Stomach (tissue), 9 donors: ENCODE results near the gene HNRNPM. TPM values are rescaled to one million over a fixed set of nuclear protein-coding genes. Genes with fewer than 3 reads are reported as not detected.

Experiments used
- DNase-seq, 2 donors: peaks; one replicate each; pipeline versions ENCODE4 v3.0.0 to v3.0.0-alpha.2; 2013 to 2019
- H3K27ac ChIP-seq, 5 donors: fragments of 200-600 bp in 4 of 5; sonication (generic) in 4 of 5; one replicate each; pipeline ENCODE4 v1.5.1; 2013 to 2019; ENCODE audit warnings: mild to moderate bottlenecking in 1 of 5, moderate library complexity in 1 of 5
- H3K27me3 ChIP-seq, 3 donors: fragments of 200-600 bp; sonication (generic); one replicate each; pipeline ENCODE4 v1.5.1; 2017 to 2019; ENCODE audit warnings: mixed run types in 1 of 3
- H3K36me3 ChIP-seq, 4 donors: fragments of 200-600 bp; sonication (generic); 1 replicate in 3 of 4; 2 replicates in 1 of 4; pipeline ENCODE4 v1.5.1; 2016 to 2019
- H3K4me1 ChIP-seq, 4 donors: fragments of 200-600 bp; sonication (generic); one replicate each; pipeline ENCODE4 v1.5.1; 2016 to 2019
- H3K4me3 ChIP-seq, 4 donors: fragments of 200-600 bp; sonication (generic) in 3 of 4; one replicate each; pipeline ENCODE4 v1.5.1; 2016 to 2019; ENCODE audit warnings: mild to moderate bottlenecking in 1 of 4
- H3K9me3 ChIP-seq, 4 donors: fragments of 200-600 bp; sonication (generic); one replicate each; pipeline ENCODE4 v1.5.1; 2016 to 2019
- EP300 ChIP-seq: sonication (generic); formaldehyde crosslinking; IDR thresholded peaks from one replicate; pipeline ENCODE4 v1.6.1; 2017; ENCODE audit warnings: antibody characterized with exemption
- POLR2A ChIP-seq, 4 donors: fragments of 450-650 bp; IDR thresholded peaks; one replicate each; pipeline ENCODE4 v1.6.1; 2016; ENCODE audit warnings: antibody characterized with exemption in 4 of 4, control low read depth in 2 of 4, mild to moderate bottlenecking in 1 of 4, moderate library complexity in 1 of 4
- POLR2AphosphoS5 ChIP-seq, 3 donors: sonication (generic); formaldehyde crosslinking; IDR thresholded peaks; one replicate each; pipeline ENCODE4 v1.6.1; 2016; ENCODE audit warnings: antibody characterized with exemption in 3 of 3
- WGBS, 5 donors: extraction: QIAGEN DNeasy Blood & Tissue Kit in 3 of 5; methylation state at CpG; one replicate each; pipeline versions ENCODE4 v1.1.5 to v1.1.7; 2013 to 2018; 5-methylcytosine and 5-hydroxymethylcytosine counted together
- intact Hi-C: fragments of 100-400 bp; cut with DNase I; formaldehyde crosslinking; loops from one replicate; pipeline ENCODE4 v1.15.1; 2023; ENCODE audit warnings: low total_unique reads
- polyA plus RNA-seq, 3 donors: library from polyadenylated mRNA; stranded (reverse); fragments of 200-250 nt; gene quantifications; one replicate each; pipeline ENCODE4 v1.2.3, GENCODE V29; 2013
- total RNA-seq, 5 donors: library from RNA; depleted of rRNA; stranded (reverse); fragments of >200 nt; gene quantifications; one replicate each; pipeline versions ENCODE4 v1.1.0 to v1.2.3, GENCODE V29; 2014 to 2016
- TF ChIP-seq, protein P1 (sequence below), 7 experiments: fragments of 450-650 bp in 4 of 7; fragments of 200-600 bp in 3 of 7; sonication (generic) in 3 of 7; IDR thresholded peaks; one replicate each; pipeline ENCODE4 v1.5.1; 2016 to 2019; ENCODE audit warnings: antibody characterized with exemption in 7 of 7, control low read depth in 2 of 7, mild to moderate bottlenecking in 1 of 7
- donor health status: healthy with polysubstance abuse.
- donor health status: Bipolar disorder and iron deficiency.
- donor health status: healthy.

The HNRNPM gene
- total and polyA plus RNA-seq, 8 donors = 54.3 to 664 (median 98.3) TPM

GRCh38 chr19:8399681-8400188, 45.0 kb upstream of the HNRNPM start:
- peaks cover 21 to 39% (median 37%) of the 10 kb centered on the region in 4 donors for H3K4me1 ChIP-seq
- WGBS, 5 donors = 91 to 95% (median 94%) methylated on average over 25 to 34 of the region's 34 CpGs
- no peak for TF ChIP-seq POLR2AphosphoS5 (IDR thresholded peaks at IDR 0.05)
- TF ChIP-seq, protein P1, sequence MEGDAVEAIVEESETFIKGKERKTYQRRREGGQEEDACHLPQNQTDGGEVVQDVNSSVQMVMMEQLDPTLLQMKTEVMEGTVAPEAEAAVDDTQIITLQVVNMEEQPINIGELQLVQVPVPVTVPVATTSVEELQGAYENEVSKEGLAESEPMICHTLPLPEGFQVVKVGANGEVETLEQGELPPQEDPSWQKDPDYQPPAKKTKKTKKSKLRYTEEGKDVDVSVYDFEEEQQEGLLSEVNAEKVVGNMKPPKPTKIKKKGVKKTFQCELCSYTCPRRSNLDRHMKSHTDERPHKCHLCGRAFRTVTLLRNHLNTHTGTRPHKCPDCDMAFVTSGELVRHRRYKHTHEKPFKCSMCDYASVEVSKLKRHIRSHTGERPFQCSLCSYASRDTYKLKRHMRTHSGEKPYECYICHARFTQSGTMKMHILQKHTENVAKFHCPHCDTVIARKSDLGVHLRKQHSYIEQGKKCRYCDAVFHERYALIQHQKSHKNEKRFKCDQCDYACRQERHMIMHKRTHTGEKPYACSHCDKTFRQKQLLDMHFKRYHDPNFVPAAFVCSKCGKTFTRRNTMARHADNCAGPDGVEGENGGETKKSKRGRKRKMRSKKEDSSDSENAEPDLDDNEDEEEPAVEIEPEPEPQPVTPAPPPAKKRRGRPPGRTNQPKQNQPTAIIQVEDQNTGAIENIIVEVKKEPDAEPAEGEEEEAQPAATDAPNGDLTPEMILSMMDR (IDR thresholded peaks at IDR 0.05) = no peak
- no peak for TF ChIP-seq EP300
- no peak for TF ChIP-seq POLR2A (IDR thresholded peaks at IDR 0.05)
- H3K9me3 ChIP-seq = no peaks in the 10 kb centered on the region
- DNase-seq = no peak
- H3K27ac ChIP-seq = no peak overlapping the region
- intact Hi-C loops = loop anchor here (10.0 kb wide), 1 partner anchor 105 kb away; the partner anchor contains the start of gene PRAM1
- H3K4me3 ChIP-seq = no peak overlapping the region
- H3K27me3 ChIP-seq = no peaks in the 10 kb centered on the region
- H3K36me3 ChIP-seq = peaks cover 48 to 68% (median 64%) of the 10 kb centered on the region in 4 donors

DNA sequence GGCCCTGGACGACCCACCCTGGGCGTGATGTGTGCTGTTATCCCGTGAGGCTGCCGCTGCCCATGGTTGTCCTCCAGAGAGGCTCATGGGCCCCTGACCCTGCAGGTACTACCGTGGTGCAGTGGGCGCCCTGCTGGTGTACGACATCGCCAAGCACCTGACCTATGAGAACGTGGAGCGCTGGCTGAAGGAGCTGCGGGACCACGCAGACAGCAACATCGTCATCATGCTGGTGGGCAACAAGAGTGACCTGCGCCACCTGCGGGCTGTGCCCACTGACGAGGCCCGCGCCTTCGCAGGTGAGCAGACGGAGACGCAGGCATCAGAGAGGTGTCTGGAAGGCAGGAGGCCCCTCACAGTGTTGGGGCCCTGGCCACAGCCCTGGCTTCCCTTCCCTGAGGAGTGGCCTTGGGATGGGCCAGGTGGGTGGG, 42.8 kb upstream of the HNRNPM start:
- Histone ChIP-seq H3K4me3 (no peak overlapping the region), H3K27me3 (no peaks in the 10 kb centered on the region), H3K9me3 (no peaks in the 10 kb centered on the region), H3K36me3 (peaks cover 56 to 83% (median 80%) of the 10 kb centered on the region in 4 donors), H3K27ac (no peak overlapping the region), H3K4me1 (peaks cover 6 to 16% (median 14%) of the 10 kb centered on the region in 4 donors)
- WGBS, 5 donors = 84 to 94% (median 94%) methylated on average over 8 to 21 of the region's 21 CpGs
- TF ChIP-seq POLR2AphosphoS5 (IDR thresholded peaks at IDR 0.05) (no peak), POLR2A (IDR thresholded peaks at IDR 0.05) (no peak), EP300 (no peak)
- TF ChIP-seq, protein P1 (IDR thresholded peaks at IDR 0.05) = no peak
- intact Hi-C loops = loop anchor here (10.0 kb wide), 1 partner anchor 103 kb away; the partner anchor contains the start of gene PRAM1
- DNase-seq = no peak

GRCh38 chr19:8403098-8403819, 41.5 kb upstream of the HNRNPM start:
- Histone ChIP-seq H3K4me1 (peaks cover 0 to 5% (median 2%) of the 10 kb centered on the region in 4 donors), H3K4me3 (no peak overlapping the region), H3K9me3 (no peaks in the 10 kb centered on the region), H3K27me3 (no peaks in the 10 kb centered on the region), H3K27ac (no peak overlapping the region), H3K36me3 (peaks cover 56 to 80% (median 75%) of the 10 kb centered on the region in 4 donors)
- intact Hi-C loops = loop anchor here (10.0 kb wide), 1 partner anchor 102 kb away; the partner anchor contains the start of gene PRAM1
- 87 to 94% (median 91%) methylated on average over 29 to 44 of the region's 44 CpGs for WGBS, 5 donors
- TF ChIP-seq EP300 (no peak), POLR2AphosphoS5 (IDR thresholded peaks at IDR 0.05) (no peak)
- no peak for DNase-seq

- no peaks in the 10 kb centered on the region for H3K27me3 ChIP-seq
- DNase-seq = no peak
- H3K27ac ChIP-seq = no peak overlapping the region
- WGBS, 5 donors = 80 to 89% (median 82%) methylated on average over 22 to 24 of the region's 24 CpGs
- no peak overlapping the region for H3K4me3 ChIP-seq
- peaks cover 56 to 75% (median 72%) of the 10 kb centered on the region in 4 donors for H3K36me3 ChIP-seq
- H3K4me1 ChIP-seq = no peaks in the 10 kb centered on the region
- intact Hi-C loops = loop anchor here (10.0 kb wide), 1 partner anchor 101 kb away; the partner anchor contains the start of gene PRAM1
- no peaks in the 10 kb centered on the region for H3K9me3 ChIP-seq
- TF ChIP-seq, protein P1 (IDR thresholded peaks at IDR 0.05) = no peak
- TF ChIP-seq POLR2AphosphoS5 (IDR thresholded peaks at IDR 0.05) (no peak), POLR2A (IDR thresholded peaks at IDR 0.05) (no peak), EP300 (no peak)
Observed at GRCh38 chr19:8403820-8404109, 41.0 kb upstream of the HNRNPM start.
